ENCODE results near the gene EXD3. TPM values are rescaled to one million over a fixed set of nuclear protein-coding genes. Genes with fewer than 3 reads are reported as not detected.
A peak's percentile ranks its signal among the peaks of the same experiment; 100 is the strongest.
"Not testable (repeated sequence)": the region's sequence is repeated elsewhere in the genome, so short reads cannot be mapped to it uniquely, and the experiment has no call there.

EXD3 gene
- total and polyA plus RNA-seq, 5 donors from 2014 or later: 4.7 to 27.3 (median 5.8) TPM

GRCh38 chr9:137329590-137329989 lies 93.4 kb downstream of the EXD3 start:
- H3K4me1 ChIP-seq (ENCODE audit: control insufficient read depth, insufficient read depth, low read length, poor library complexity, severe bottlenecking); H3K4me3 Mint-ChIP-seq; H3K27ac ChIP-seq (ENCODE audit: insufficient read depth, low read length, poor library complexity, severe bottlenecking); H3K9me3 ChIP-seq (ENCODE audit: control insufficient read depth in 2 of 2, low read length in 2 of 2); H3K4me3 ChIP-seq (ENCODE audit: low read depth, low read length); H3K36me3 Mint-ChIP-seq; H3K27me3 Mint-ChIP-seq; H3K27ac Mint-ChIP-seq; H3K27me3 ChIP-seq (ENCODE audit: control insufficient read depth, insufficient read depth, low read length); H3K36me3 ChIP-seq (ENCODE audit: control insufficient read depth, insufficient read depth, low read length); DNase-seq; ATAC-seq (ENCODE audit: low read depth in 2 of 2): not testable (repeated sequence)
- H3K9me3 Mint-ChIP-seq: peaks cover 0 to 12% (median 2%) of the 10 kb centered on the region in 7 donors
- peaks cover 4 to 13% (median 6%) of the 10 kb centered on the region in 4 donors for H3K4me1 Mint-ChIP-seq

DNA sequence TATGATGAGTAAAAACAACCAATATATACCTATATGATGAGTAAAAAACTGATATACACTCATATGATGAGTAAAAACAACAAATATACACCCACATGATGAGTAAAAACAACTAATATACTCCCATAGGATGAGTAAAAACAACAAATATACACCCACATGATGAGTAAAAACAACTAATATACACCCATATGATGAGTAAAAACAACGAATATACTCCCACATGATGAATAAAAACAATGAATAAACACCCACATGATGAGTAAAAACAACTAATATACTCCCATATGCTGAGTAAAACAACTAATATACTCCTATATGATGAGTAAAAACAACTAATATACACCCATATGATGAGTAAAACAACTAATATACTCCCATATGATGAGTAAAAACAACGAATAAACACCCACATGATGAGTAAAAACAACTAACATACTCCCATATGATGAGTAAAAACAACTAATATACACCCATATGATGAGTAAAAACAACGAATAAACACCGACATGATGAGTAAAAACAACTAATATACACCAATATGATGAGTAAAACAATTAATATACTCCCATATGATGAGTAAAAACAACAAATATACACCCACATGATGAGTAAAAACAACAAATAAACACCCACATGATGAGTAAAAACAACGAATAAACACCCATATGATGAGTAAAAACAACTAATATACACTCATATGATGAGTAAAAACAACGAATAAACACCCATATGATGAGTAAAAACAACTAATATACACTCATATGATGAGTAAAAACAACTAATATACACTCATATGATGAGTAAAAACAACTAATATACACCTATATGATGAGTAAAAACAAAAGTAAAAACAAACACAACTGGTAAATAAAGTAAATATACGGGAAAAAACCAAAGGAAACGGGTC lies 95.1 kb downstream of the EXD3 start:
- peaks cover 4 to 13% (median 6%) of the 10 kb centered on the region in 4 donors for H3K4me1 Mint-ChIP-seq
- H3K36me3 ChIP-seq (ENCODE audit: control insufficient read depth, insufficient read depth, low read length); H3K36me3 Mint-ChIP-seq; ATAC-seq (ENCODE audit: low read depth in 2 of 2); H3K4me3 Mint-ChIP-seq; H3K9me3 ChIP-seq (ENCODE audit: control insufficient read depth in 2 of 2, low read length in 2 of 2); H3K4me3 ChIP-seq (ENCODE audit: low read depth, low read length); H3K27me3 ChIP-seq (ENCODE audit: control insufficient read depth, insufficient read depth, low read length); H3K27me3 Mint-ChIP-seq; H3K27ac ChIP-seq (ENCODE audit: insufficient read depth, low read length, poor library complexity, severe bottlenecking); H3K4me1 ChIP-seq (ENCODE audit: control insufficient read depth, insufficient read depth, low read length, poor library complexity, severe bottlenecking); DNase-seq; H3K9me3 Mint-ChIP-seq: not testable (repeated sequence)
- peak overlapping the region in 1 of 3 donors; percentile 54 for H3K27ac Mint-ChIP-seq

- Histone ChIP-seq H3K36me3 (ENCODE audit: control insufficient read depth, insufficient read depth, low read length) (no peaks in the 10 kb centered on the region), H3K27me3 (ENCODE audit: control insufficient read depth, insufficient read depth, low read length) (peaks cover 3% of the 10 kb centered on the region), H3K4me1 (ENCODE audit: control insufficient read depth, insufficient read depth, low read length, poor library complexity, severe bottlenecking) (no peaks in the 10 kb centered on the region), H3K4me3 (ENCODE audit: low read depth, low read length) (peak overlapping the region; percentile 65), H3K27ac (ENCODE audit: insufficient read depth, low read length, poor library complexity, severe bottlenecking) (no peak overlapping the region), H3K9me3 (ENCODE audit: control insufficient read depth in 2 of 2, low read length in 2 of 2) (peaks cover 0 to 4% of the 10 kb centered on the region in 2 experiments)
- peak overlapping the region; percentile 28 to 74 (median 58) for H3K4me3 Mint-ChIP-seq
- peaks cover 0 to 6% (median 2%) of the 10 kb centered on the region in 7 donors for H3K9me3 Mint-ChIP-seq
- H3K27me3 Mint-ChIP-seq: no peaks in the 10 kb centered on the region
- peaks cover 4 to 18% (median 6%) of the 10 kb centered on the region in 4 donors for H3K4me1 Mint-ChIP-seq
- DNase-seq: peak in 2 of 3 donors; percentile 33 to 60
- H3K36me3 Mint-ChIP-seq: no peaks in the 10 kb centered on the region
- peak overlapping the region; percentile 67 to 85 (median 70) for H3K27ac Mint-ChIP-seq
- peak; percentile 82 to 88 for ATAC-seq (ENCODE audit: low read depth in 2 of 2)
Measured at GRCh38 chr9:137326445-137327065, 96.4 kb downstream of the EXD3 start.

GRCh38 chr9:137325799-137326198 lies 97.2 kb downstream of the EXD3 start:
- DNase-seq (no peak), ATAC-seq (ENCODE audit: low read depth in 2 of 2) (no peak)
- Histone ChIP-seq H3K27ac (ENCODE audit: insufficient read depth, low read length, poor library complexity, severe bottlenecking) (no peak overlapping the region), H3K9me3 (ENCODE audit: control insufficient read depth in 2 of 2, low read length in 2 of 2) (peaks cover 0 to 4% of the 10 kb centered on the region in 2 experiments), H3K4me3 (ENCODE audit: low read depth, low read length) (no peak overlapping the region), H3K36me3 (ENCODE audit: control insufficient read depth, insufficient read depth, low read length) (no peaks in the 10 kb centered on the region), H3K27me3 (ENCODE audit: control insufficient read depth, insufficient read depth, low read length) (peaks cover 3% of the 10 kb centered on the region), H3K4me1 (ENCODE audit: control insufficient read depth, insufficient read depth, low read length, poor library complexity, severe bottlenecking) (peaks cover 5% of the 10 kb centered on the region)
- no peak overlapping the region for H3K4me3 Mint-ChIP-seq
- peaks cover 4 to 18% (median 6%) of the 10 kb centered on the region in 4 donors for H3K4me1 Mint-ChIP-seq
- no peaks in the 10 kb centered on the region for H3K27me3 Mint-ChIP-seq
- H3K27ac Mint-ChIP-seq: no peak overlapping the region
- no peaks in the 10 kb centered on the region for H3K36me3 Mint-ChIP-seq
- H3K9me3 Mint-ChIP-seq: peaks cover 0 to 6% (median 2%) of the 10 kb centered on the region in 7 donors

DNA sequence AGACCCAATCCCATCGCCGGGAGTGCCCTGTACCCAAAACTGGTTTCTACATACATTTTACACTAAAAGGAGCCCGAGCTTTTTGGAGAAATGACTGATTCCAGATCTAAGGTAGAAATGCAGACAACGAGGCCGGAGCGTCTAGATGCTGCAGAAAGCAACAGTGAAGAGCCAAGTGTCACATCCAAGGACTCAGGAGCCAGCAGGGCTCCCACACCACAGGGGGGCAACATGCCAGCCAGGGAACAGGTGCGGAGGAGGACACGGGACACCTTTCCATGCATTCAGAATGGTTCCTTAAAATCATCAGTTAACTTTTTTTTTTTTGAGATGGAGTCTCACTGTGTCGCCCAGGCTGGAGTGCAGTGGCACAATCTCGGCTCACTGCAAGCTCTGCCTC lies 97.8 kb downstream of the EXD3 start:
- H3K4me1 ChIP-seq (ENCODE audit: control insufficient read depth, insufficient read depth, low read length, poor library complexity, severe bottlenecking): peaks cover 11% of the 10 kb centered on the region
- H3K9me3 ChIP-seq (ENCODE audit: control insufficient read depth in 2 of 2, low read length in 2 of 2): peaks cover 0 to 4% of the 10 kb centered on the region in 2 experiments
- peaks cover 0 to 6% (median 0%) of the 10 kb centered on the region in 7 donors for H3K9me3 Mint-ChIP-seq
- H3K4me3 ChIP-seq (ENCODE audit: low read depth, low read length): no peak overlapping the region
- H3K4me3 Mint-ChIP-seq: no peak overlapping the region
- H3K27ac ChIP-seq (ENCODE audit: insufficient read depth, low read length, poor library complexity, severe bottlenecking): no peak overlapping the region
- no peak overlapping the region for H3K27ac Mint-ChIP-seq
- no peak for DNase-seq
- no peaks in the 10 kb centered on the region for H3K36me3 ChIP-seq (ENCODE audit: control insufficient read depth, insufficient read depth, low read length)
- peaks cover 3% of the 10 kb centered on the region for H3K27me3 ChIP-seq (ENCODE audit: control insufficient read depth, insufficient read depth, low read length)
- ATAC-seq (ENCODE audit: low read depth in 2 of 2): no peak
- H3K4me1 Mint-ChIP-seq: peaks cover 4 to 22% (median 6%) of the 10 kb centered on the region in 4 donors
- no peaks in the 10 kb centered on the region for H3K36me3 Mint-ChIP-seq
- no peaks in the 10 kb centered on the region for H3K27me3 Mint-ChIP-seq

DNA sequence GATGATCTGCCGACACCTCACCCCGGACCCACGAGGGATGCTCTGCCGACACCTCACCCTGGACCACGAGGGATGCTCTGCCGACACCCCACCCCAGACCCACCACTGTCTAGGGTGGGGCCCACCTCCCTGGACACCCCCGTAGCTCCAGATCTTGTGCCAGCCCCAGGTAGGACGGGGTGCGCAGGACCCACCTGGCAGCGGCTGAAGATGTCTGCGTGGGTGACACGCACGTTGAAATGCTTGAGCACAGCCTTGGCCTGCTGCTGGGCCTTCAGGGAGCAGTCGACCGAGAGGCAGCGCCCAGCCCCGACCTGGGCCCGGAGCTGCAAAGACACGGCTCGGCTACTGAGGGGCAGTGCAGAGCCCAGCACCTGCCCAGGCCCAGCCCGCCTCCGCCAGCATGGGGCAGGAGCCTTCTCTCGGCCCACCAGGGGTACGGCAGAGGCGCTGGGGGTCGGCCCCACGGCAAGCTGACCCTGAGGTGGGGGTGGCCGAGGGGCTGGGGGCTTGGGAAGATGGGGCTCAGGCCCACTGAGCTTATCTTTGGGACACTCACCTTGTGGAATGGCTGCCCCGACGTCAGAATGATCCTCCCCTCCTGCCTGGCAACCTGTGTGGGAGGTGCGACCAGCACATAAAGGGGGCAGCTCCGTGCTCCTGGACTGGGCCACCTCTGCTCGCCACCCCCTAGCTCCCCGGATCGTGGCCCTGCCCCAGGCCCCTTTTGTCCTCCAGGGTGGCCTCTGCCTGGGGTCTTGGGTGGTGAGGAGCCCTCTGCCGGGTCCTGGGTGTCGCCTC lies 99.2 kb downstream of the EXD3 start:
- Histone ChIP-seq H3K4me3 (ENCODE audit: low read depth, low read length) (no peak overlapping the region), H3K4me1 (ENCODE audit: control insufficient read depth, insufficient read depth, low read length, poor library complexity, severe bottlenecking) (peaks cover 22% of the 10 kb centered on the region), H3K36me3 (ENCODE audit: control insufficient read depth, insufficient read depth, low read length) (no peaks in the 10 kb centered on the region), H3K27ac (ENCODE audit: insufficient read depth, low read length, poor library complexity, severe bottlenecking) (no peak overlapping the region), H3K9me3 (ENCODE audit: control insufficient read depth in 2 of 2, low read length in 2 of 2) (peaks cover 0 to 4% of the 10 kb centered on the region in 2 experiments), H3K27me3 (ENCODE audit: control insufficient read depth, insufficient read depth, low read length) (peaks cover 3% of the 10 kb centered on the region)
- H3K27me3 Mint-ChIP-seq: no peaks in the 10 kb centered on the region
- peaks cover 4 to 27% (median 6%) of the 10 kb centered on the region in 4 donors for H3K4me1 Mint-ChIP-seq
- H3K27ac Mint-ChIP-seq: no peak overlapping the region
- ATAC-seq (ENCODE audit: low read depth in 2 of 2): no peak
- no peak overlapping the region for H3K4me3 Mint-ChIP-seq
- H3K36me3 Mint-ChIP-seq: no peaks in the 10 kb centered on the region
- DNase-seq: no peak
- H3K9me3 Mint-ChIP-seq: peaks cover 0 to 6% (median 0%) of the 10 kb centered on the region in 7 donors

DNA sequence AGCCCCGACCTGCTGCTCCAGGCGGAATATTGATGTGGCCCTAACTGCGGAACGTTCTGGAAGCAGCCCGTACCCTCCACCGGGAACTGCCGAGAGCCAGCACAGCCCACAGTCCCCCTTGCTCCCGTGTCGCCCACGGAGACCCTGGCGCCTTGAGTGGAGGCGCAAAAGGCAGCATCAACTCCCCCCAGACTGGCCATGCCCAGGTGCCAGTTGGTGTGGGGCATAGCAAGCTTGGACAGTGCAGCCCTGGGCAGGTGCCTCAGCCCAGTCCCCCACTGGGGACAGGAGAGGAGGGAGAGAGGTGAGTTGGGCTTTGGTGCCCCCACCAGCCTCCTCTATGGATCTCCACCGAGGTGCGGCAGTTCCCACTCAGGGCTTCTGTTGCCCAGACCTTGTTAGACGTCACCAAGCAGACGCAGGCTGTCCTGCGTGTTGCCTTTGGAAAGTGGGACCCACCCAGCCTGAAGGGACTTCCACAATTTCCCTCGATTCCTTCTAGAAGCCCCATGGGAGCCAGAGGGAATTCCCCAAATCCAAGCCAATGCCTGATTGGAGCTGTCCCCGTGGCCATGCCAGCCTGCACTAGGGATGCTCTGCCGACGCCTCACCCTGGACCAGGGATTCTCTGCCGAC lies 101.1 kb downstream of the EXD3 start:
- peaks cover 4 to 27% (median 6%) of the 10 kb centered on the region in 4 donors for H3K4me1 Mint-ChIP-seq
- Histone ChIP-seq H3K9me3 (ENCODE audit: control insufficient read depth in 2 of 2, low read length in 2 of 2) (no peaks in the 10 kb centered on the region), H3K27me3 (ENCODE audit: control insufficient read depth, insufficient read depth, low read length) (no peaks in the 10 kb centered on the region), H3K4me3 (ENCODE audit: low read depth, low read length) (no peak overlapping the region), H3K27ac (ENCODE audit: insufficient read depth, low read length, poor library complexity, severe bottlenecking) (no peak overlapping the region), H3K4me1 (ENCODE audit: control insufficient read depth, insufficient read depth, low read length, poor library complexity, severe bottlenecking) (peaks cover 23% of the 10 kb centered on the region), H3K36me3 (ENCODE audit: control insufficient read depth, insufficient read depth, low read length) (no peaks in the 10 kb centered on the region)
- DNase-seq (no peak), ATAC-seq (ENCODE audit: low read depth in 2 of 2) (no peak)
- no peaks in the 10 kb centered on the region for H3K36me3 Mint-ChIP-seq
- H3K9me3 Mint-ChIP-seq: peaks cover 0 to 2% (median 0%) of the 10 kb centered on the region in 7 donors
- H3K4me3 Mint-ChIP-seq: no peak overlapping the region
- H3K27ac Mint-ChIP-seq: no peak overlapping the region
- no peaks in the 10 kb centered on the region for H3K27me3 Mint-ChIP-seq

All from CD4-positive, CD25-positive, alpha-beta regulatory T cell (primary cell).